Measurements from ENCODE around the gene ZDHHC21. TPM values are rescaled to one million over a fixed set of nuclear protein-coding genes. Genes with fewer than 3 reads are reported as not detected.

ZDHHC21 gene
- total and polyA plus RNA-seq, 2 donors (not counting 3 experiments of a cell fraction or from before 2014, with no cell fraction given) = 7.2 to 25.9 TPM

GRCh38 chr9:14584571-14584970 lies 108.7 kb downstream of the ZDHHC21 start:
- intact Hi-C loops (cut with micrococcal nuclease) = no loop called here
- Histone ChIP-seq H3K79me2 (ENCODE audit: control insufficient read depth, insufficient read depth, low read length) (no peaks in the 10 kb centered on the region), H3K9me1 (replicated peaks; ENCODE audit: control insufficient read depth, extremely low read depth, insufficient read depth, low read length) (no peaks in the 10 kb centered on the region), H4K20me1 (replicated peaks; ENCODE audit: control insufficient read depth, extremely low read depth, insufficient read depth, low read length) (no peaks in the 10 kb centered on the region), H3K36me3 (ENCODE audit: control insufficient read depth in 2 of 2, extremely low read depth in 1 of 2, insufficient read depth in 2 of 2, low read length in 2 of 2) (no peaks in the 10 kb centered on the region), H3K4me2 (ENCODE audit: insufficient read depth, low read length) (no peak overlapping the region), H3K4me3 (replicated peaks in 1 of 3; ENCODE audit: insufficient read depth in 1 of 3, low read depth in 1 of 3, low read length in 3 of 3) (no peak overlapping the region), H3K27me3 (ENCODE audit: control insufficient read depth in 2 of 2, insufficient read depth in 2 of 2, low read length in 2 of 2) (no peaks in the 10 kb centered on the region), H3K9ac (replicated peaks; ENCODE audit: extremely low read depth, insufficient read depth, low read length) (no peak overlapping the region), H3K27ac (ENCODE audit: insufficient read depth, low read depth, low read length) (no peak overlapping the region), H3K9me3 (replicated peaks; ENCODE audit: control insufficient read depth, insufficient read depth, low read length) (no peaks in the 10 kb centered on the region), H2AFZ (ENCODE audit: low read depth, low read length) (no peak overlapping the region), H3K4me1 (ENCODE audit: control insufficient read depth, extremely low read depth, insufficient read depth, low read length) (no peaks in the 10 kb centered on the region)
- no peak for TF ChIP-seq POLR2A (IDR thresholded peaks at IDR 0.05; ENCODE audit: low read depth, low read length)
- TF ChIP-seq MAX (IDR thresholded peaks at IDR 0.05; ENCODE audit: insufficient read depth, insufficient read length) = no peak
- no peak for TF ChIP-seq FOS (IDR thresholded peaks at IDR 0.05; ENCODE audit: borderline replicate concordance, insufficient read depth, low read length)
- no peak for TF ChIP-seq POLR2AphosphoS5 (IDR thresholded peaks at IDR 0.05; ENCODE audit: insufficient read depth, low read depth, low read length)
- TF ChIP-seq EZH2 (IDR thresholded peaks at IDR 0.05; ENCODE audit: borderline replicate concordance, low read depth, low read length, severe bottlenecking) = no peak
- TF ChIP-seq GATA2 (IDR thresholded peaks at IDR 0.05; ENCODE audit: insufficient read depth, insufficient read length, low read depth, low read length) = no peak
- TF ChIP-seq JUN (IDR thresholded peaks at IDR 0.05; ENCODE audit: borderline replicate concordance, insufficient read depth, insufficient read length, low read depth) = no peak
- TF ChIP-seq CTCF (IDR thresholded peaks at IDR 0.05; ENCODE audit: extremely low read depth in 1 of 2, insufficient read depth in 1 of 2, low read depth in 1 of 2, low read length in 2 of 2) = no peak
- TF ChIP-seq MYC (IDR thresholded peaks at IDR 0.05; ENCODE audit: low read depth, low read length) = no peak
- dilution Hi-C loops (cut with MboI; ENCODE audit: extremely low pct_ligation_motif_present, low sequenced_read_pairs) = no loop called here
- TSS peak; percentile 1 for BruUV-seq (replicated peaks)
- ChIA-PET CTCF (interaction anchor here (1.6 kb wide), 1 partner anchor 9 kb away, joined by 5 read pairs; no protein-coding TSS in a partner anchor), POLR2A (interaction anchor here (0.6 kb wide), 1 partner anchor 132 kb away, joined by 3 read pairs; no protein-coding TSS in a partner anchor)
- no peak for DNase-seq (ENCODE audit: low read depth, low spot score)
- FAIRE-seq = no peak
